OCI-LY1 (cell line): ENCODE data around the gene GLB1L.

Source experiments
- H2AFZ ChIP-seq: fragments of 200-600 bp; sonication (generic), shearing (Covaris generic); 2 replicates; pipeline ENCODE4 v1.6.0; 2014; ENCODE audit warnings: antibody characterized with exemption, mild to moderate bottlenecking, low read length
- H3F3A ChIP-seq: fragments of 200-600 bp; sonication (generic), shearing (Covaris generic); 2 replicates; pipeline ENCODE4 v1.6.0; 2014; ENCODE audit warnings: mild to moderate bottlenecking, antibody characterized with exemption, low read length, moderate library complexity; ENCODE audit not compliant: insufficient read depth
- H3K27ac ChIP-seq: fragments of 200-600 bp; sonication (generic); 2 replicates; pipeline ENCODE4 v1.5.1; 2014; ENCODE audit warnings: low read length, mixed run types, mild to moderate bottlenecking, low read depth; ENCODE audit not compliant: poor library complexity, severe bottlenecking
- H3K27me3 ChIP-seq: fragments of 200-600 bp; sonication (generic); 2 replicates; pipeline ENCODE4 v1.6.0; 2014; ENCODE audit warnings: antibody characterized with exemption, mild to moderate bottlenecking, low read length, moderate library complexity; ENCODE audit not compliant: insufficient read depth
- H3K36me3 ChIP-seq: fragments of 200-600 bp; sonication (generic); 2 replicates; pipeline ENCODE4 v1.6.1; 2014; ENCODE audit warnings: mild to moderate bottlenecking, antibody characterized with exemption, low read length, moderate library complexity, mixed read lengths; ENCODE audit not compliant: insufficient read depth
- H3K4me1 ChIP-seq: fragments of 200-600 bp; sonication (generic); 2 replicates; pipeline ENCODE4 v1.5.1; 2014; ENCODE audit warnings: mild to moderate bottlenecking, low read length, moderate library complexity; ENCODE audit not compliant: insufficient read depth, severe bottlenecking
- H3K4me2 ChIP-seq: fragments of 200-600 bp; sonication (generic), shearing (Covaris generic); 2 replicates; pipeline ENCODE4 v1.6.1; 2014; ENCODE audit warnings: low read length
- H3K4me3 ChIP-seq: fragments of 200-600 bp; sonication (generic); 2 replicates; pipeline ENCODE4 v1.5.1; 2014; ENCODE audit warnings: low read length, low read depth, mild to moderate bottlenecking, mixed read lengths; ENCODE audit not compliant: poor library complexity, severe bottlenecking
- H3K79me2 ChIP-seq: fragments of 200-600 bp; shearing (Covaris generic); 2 replicates; pipeline ENCODE4 v1.6.1; 2016; ENCODE audit warnings: mixed run types, low read length, mixed read lengths; ENCODE audit not compliant: insufficient read depth
- H3K9ac ChIP-seq: fragments of 200-600 bp; sonication (generic), shearing (Covaris generic); 2 replicates; pipeline ENCODE4 v1.6.1; 2014; ENCODE audit warnings: mild to moderate bottlenecking, low read length, mixed read lengths
- H3K9me2 ChIP-seq: fragments of 200-600 bp; sonication (generic), shearing (Covaris generic); 2 replicates; pipeline ENCODE4 v1.6.1; 2014; ENCODE audit warnings: low read depth, mild to moderate bottlenecking, low read length, mixed read lengths
- H3K9me3 ChIP-seq: fragments of 200-600 bp; shearing (Covaris generic); 2 replicates; pipeline ENCODE4 v1.6.1; 2014; ENCODE audit warnings: low read length, mixed read lengths
- H4K20me1 ChIP-seq: fragments of 200-600 bp; sonication (generic), shearing (Covaris generic); 2 replicates; pipeline ENCODE4 v1.6.0; 2016; ENCODE audit warnings: mild to moderate bottlenecking, low read length; ENCODE audit not compliant: insufficient read depth
- EZH2 ChIP-seq: fragments of 200-600 bp; sonication (generic), shearing (Covaris generic); IDR thresholded peaks from 2 replicates; pipeline ENCODE4 v1.8.0; 2017; ENCODE audit warnings: borderline replicate concordance, mixed run types, mild to moderate bottlenecking, antibody characterized with exemption, low read length, moderate library complexity, mixed read lengths
- TF ChIP-seq, protein P1 (sequence below): fragments of 200-600 bp; sonication (generic), shearing (Covaris generic); IDR thresholded peaks from 2 replicates; pipeline ENCODE4 v1.5.1; 2017; ENCODE audit warnings: mild to moderate bottlenecking, antibody characterized with exemption, low read length, moderate library complexity, mixed read lengths

Gene GLB1L

GRCh38 chr2:219280651-219281050 lies 35.4 kb upstream of the GLB1L start:
- Histone ChIP-seq H3K27me3 (no peaks in the 10 kb centered on the region), H3K9ac (peak overlapping the region; percentile 71; the same call in 1 of the 2 replicates), H3F3A (no peaks in the 10 kb centered on the region), H3K4me1 (peaks cover 48% of the 10 kb centered on the region), H3K27ac (peak overlapping the region; percentile 99), H4K20me1 (no peaks in the 10 kb centered on the region), H3K79me2 (peaks cover 16% of the 10 kb centered on the region), H3K36me3 (peaks cover 46% of the 10 kb centered on the region), H3K4me2 (peak overlapping the region; percentile 95), H2AFZ (no peak overlapping the region), H3K4me3 (peak overlapping the region; percentile 79), H3K9me3 (no peaks in the 10 kb centered on the region), H3K9me2 (no peaks in the 10 kb centered on the region)
- TF ChIP-seq EZH2, result no peak
- TF ChIP-seq, protein P1, sequence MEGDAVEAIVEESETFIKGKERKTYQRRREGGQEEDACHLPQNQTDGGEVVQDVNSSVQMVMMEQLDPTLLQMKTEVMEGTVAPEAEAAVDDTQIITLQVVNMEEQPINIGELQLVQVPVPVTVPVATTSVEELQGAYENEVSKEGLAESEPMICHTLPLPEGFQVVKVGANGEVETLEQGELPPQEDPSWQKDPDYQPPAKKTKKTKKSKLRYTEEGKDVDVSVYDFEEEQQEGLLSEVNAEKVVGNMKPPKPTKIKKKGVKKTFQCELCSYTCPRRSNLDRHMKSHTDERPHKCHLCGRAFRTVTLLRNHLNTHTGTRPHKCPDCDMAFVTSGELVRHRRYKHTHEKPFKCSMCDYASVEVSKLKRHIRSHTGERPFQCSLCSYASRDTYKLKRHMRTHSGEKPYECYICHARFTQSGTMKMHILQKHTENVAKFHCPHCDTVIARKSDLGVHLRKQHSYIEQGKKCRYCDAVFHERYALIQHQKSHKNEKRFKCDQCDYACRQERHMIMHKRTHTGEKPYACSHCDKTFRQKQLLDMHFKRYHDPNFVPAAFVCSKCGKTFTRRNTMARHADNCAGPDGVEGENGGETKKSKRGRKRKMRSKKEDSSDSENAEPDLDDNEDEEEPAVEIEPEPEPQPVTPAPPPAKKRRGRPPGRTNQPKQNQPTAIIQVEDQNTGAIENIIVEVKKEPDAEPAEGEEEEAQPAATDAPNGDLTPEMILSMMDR, result no peak

GRCh38 chr2:219279916-219280516 lies 34.8 kb upstream of the GLB1L start:
- H3K4me3 ChIP-seq, result peak overlapping the region; percentile 79
- H3K36me3 ChIP-seq, result peaks cover 40% of the 10 kb centered on the region
- H3K9me2 ChIP-seq, result no peaks in the 10 kb centered on the region
- no peaks in the 10 kb centered on the region for H4K20me1 ChIP-seq
- no peaks in the 10 kb centered on the region for H3K27me3 ChIP-seq
- peak overlapping the region; percentile 71 for H3K9ac ChIP-seq
- H3K4me1 ChIP-seq, result peaks cover 54% of the 10 kb centered on the region
- no peaks in the 10 kb centered on the region for H3K9me3 ChIP-seq
- no peak overlapping the region for H2AFZ ChIP-seq
- peak overlapping the region; percentile 95 for H3K4me2 ChIP-seq
- peak overlapping the region; percentile 99 for H3K27ac ChIP-seq
- TF ChIP-seq EZH2, result no peak
- TF ChIP-seq, protein P1, result peak; percentile 49; the same call in 1 of the 2 replicates
- peaks cover 18% of the 10 kb centered on the region for H3K79me2 ChIP-seq
- H3F3A ChIP-seq, result no peaks in the 10 kb centered on the region

DNA sequence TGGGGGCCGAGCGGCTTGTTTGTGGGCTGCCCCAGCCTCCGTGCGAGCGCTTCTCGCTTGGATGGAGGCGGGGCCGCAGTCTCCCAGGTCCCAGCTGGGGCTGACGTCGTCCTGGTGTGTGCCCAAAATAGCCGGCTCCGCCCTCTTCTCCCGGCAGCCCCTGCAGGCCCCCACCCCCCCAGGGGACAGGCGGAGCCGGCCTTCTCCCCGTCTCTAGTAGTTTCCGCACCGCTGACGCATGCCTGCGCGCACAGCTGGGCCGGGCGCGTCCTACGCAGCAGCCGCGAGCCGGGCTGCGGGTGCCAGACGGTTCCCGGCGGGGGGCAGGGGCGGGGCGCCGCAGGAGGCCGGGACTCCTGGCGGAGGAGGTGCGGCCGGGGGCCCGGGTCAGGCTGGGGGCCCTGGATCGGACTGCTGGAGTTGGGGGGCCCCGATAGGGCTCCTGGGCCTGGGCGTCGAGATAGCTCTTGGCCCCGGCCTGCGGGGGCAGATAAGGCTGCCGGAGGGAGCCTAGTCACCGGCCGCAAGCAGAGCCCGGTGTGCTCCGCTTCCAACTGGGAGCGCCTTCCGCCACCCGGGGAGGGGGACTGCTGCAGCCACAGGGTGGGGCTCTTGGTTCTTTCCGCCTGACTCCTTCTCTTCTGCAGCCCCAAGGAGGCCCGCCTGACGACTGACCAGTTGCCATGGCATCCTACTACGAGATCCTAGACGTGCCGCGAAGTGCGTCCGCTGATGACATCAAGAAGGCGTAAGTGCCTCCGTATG lies 34.1 kb upstream of the GLB1L start, which contains the start of gene DNAJB2:
Gene DNAJB2 (plus strand): TSS at position 216 of the 765 bp plus-strand sequence. CDS start 468 bp downstream, at position 684.
- Histone ChIP-seq H3K79me2 (peaks cover 18% of the 10 kb centered on the region), H3K4me1 (peaks cover 61% of the 10 kb centered on the region), H3K9me2 (no peaks in the 10 kb centered on the region), H3K9me3 (no peaks in the 10 kb centered on the region), H3K4me2 (peak within 1 kb of the TSS; percentile 95), H3K36me3 (peaks cover 33% of the 10 kb centered on the region; the same call in 1 of the 2 replicates), H3K4me3 (peak within 1 kb of the TSS; percentile 79), H2AFZ (no peak within 1 kb of the TSS), H3F3A (no peaks in the 10 kb centered on the region), H3K27ac (peak within 1 kb of the TSS; percentile 99), H4K20me1 (no peaks in the 10 kb centered on the region), H3K27me3 (no peaks in the 10 kb centered on the region), H3K9ac (peak within 1 kb of the TSS; percentile 90)
- no peak for TF ChIP-seq EZH2
- TF ChIP-seq, protein P1, result no peak
